ENCODE measurements around the gene CMIP.

- no peak for TF ChIP-seq POLR2A (IDR thresholded peaks at IDR 0.05)
- no peak for TF ChIP-seq CTCF (IDR thresholded peaks at IDR 0.05)
These were observed 57.9 kb downstream of the CMIP start for GRCh38 chr16:81502396-81503070.

Measured in thyroid gland (tissue), 4 donors.